ENCODE results near the gene SERTAD4. TPM values are rescaled to one million over a fixed set of nuclear protein-coding genes. Genes with fewer than 3 reads are reported as not detected.

The SERTAD4 gene
- total RNA-seq, 4 donors from 2014 or later: 9.6 to 18.1 (median 14.9) TPM

- no peak for DNase-seq (ENCODE audit: low spot score in 2 of 2)
- no peak overlapping the region for H3K4me3 ChIP-seq (ENCODE audit: low read depth, poor library complexity, severe bottlenecking)
- intact Hi-C loops (cut with DNase I; ENCODE audit: low total_unique reads): no loop called here
- no peak for TF ChIP-seq CTCF (IDR thresholded peaks at IDR 0.05)
- TF ChIP-seq POLR2A (IDR thresholded peaks at IDR 0.05): no peak
- WGBS, 2 donors: 66 to 68% methylated on average over 4 of the region's 4 CpGs
These were observed 17.8 kb upstream of the SERTAD4 start for GRCh38 chr1:210214573-210215409.

- intact Hi-C loops (cut with DNase I; ENCODE audit: low total_unique reads): no loop called here
- TF ChIP-seq CTCF (IDR thresholded peaks at IDR 0.05) (no peak), POLR2A (IDR thresholded peaks at IDR 0.05) (no peak)
- DNase-seq (ENCODE audit: low spot score in 2 of 2): no peak
- H3K4me3 ChIP-seq (ENCODE audit: low read depth, poor library complexity, severe bottlenecking): no peak overlapping the region
- WGBS, 2 donors: 92 to 95% methylated on average over 5 of the region's 5 CpGs
These were observed 15.1 kb upstream of the SERTAD4 start for GRCh38 chr1:210217482-210217881.

GRCh38 chr1:210218047-210218446 lies 14.5 kb upstream of the SERTAD4 start:
- TF ChIP-seq CTCF (IDR thresholded peaks at IDR 0.05): no peak
- TF ChIP-seq POLR2A (IDR thresholded peaks at IDR 0.05): no peak
- intact Hi-C loops (cut with DNase I; ENCODE audit: low total_unique reads): no loop called here
- H3K4me3 ChIP-seq (ENCODE audit: low read depth, poor library complexity, severe bottlenecking): no peak overlapping the region
- WGBS, 2 donors: 82 to 87% methylated on average over 4 of the region's 4 CpGs
- no peak for DNase-seq (ENCODE audit: low spot score in 2 of 2)

- intact Hi-C loops (cut with DNase I; ENCODE audit: low total_unique reads): no loop called here
- DNase-seq (ENCODE audit: low spot score in 2 of 2): no peak
These were observed 10.1 kb upstream of the SERTAD4 start for GRCh38 chr1:210222340-210223006.

GRCh38 chr1:210223226-210223904 lies 9.2 kb upstream of the SERTAD4 start:
- no peak overlapping the region for H3K4me3 ChIP-seq (ENCODE audit: low read depth, poor library complexity, severe bottlenecking)
- no peak for TF ChIP-seq CTCF (IDR thresholded peaks at IDR 0.05)
- no peak for TF ChIP-seq POLR2A (IDR thresholded peaks at IDR 0.05)
- intact Hi-C loops (cut with DNase I; ENCODE audit: low total_unique reads): no loop called here
- DNase-seq (ENCODE audit: low spot score in 2 of 2): no peak
- 32 to 37% methylated on average over 5 of the region's 5 CpGs for WGBS, 2 donors

More at GRCh38 chr1:210222340-210223006, 10.1 kb upstream of the SERTAD4 start:
- H3K4me3 ChIP-seq (ENCODE audit: low read depth, poor library complexity, severe bottlenecking): no peak overlapping the region
- no peak for TF ChIP-seq POLR2A (IDR thresholded peaks at IDR 0.05)
- no peak for TF ChIP-seq CTCF (IDR thresholded peaks at IDR 0.05)
- 23 to 29% methylated on average over 6 of the region's 6 CpGs for WGBS, 2 donors
